ENCODE results near the gene CD160. TPM values are rescaled to one million over a fixed set of nuclear protein-coding genes. Genes with fewer than 3 reads are reported as not detected.

Gene CD160
- total and polyA plus RNA-seq, 2 of the 13 experiments (the other 11 are each of a cell fraction or from before 2014, with no cell fraction given), result 0.09 TPM; not detected in 1

GRCh38 chr1:145711213-145711651 lies 8.1 kb upstream of the CD160 start (continued):
- TF ChIP-seq CENPX (CRISPR knock-in tag; IDR thresholded peaks at IDR 0.05), result no peak
- no peak for TF ChIP-seq REXO4 (CRISPR knock-in tag; IDR thresholded peaks at IDR 0.05; ENCODE audit: borderline replicate concordance)
- TF ChIP-seq ZC3H13 (CRISPR knock-in tag; IDR thresholded peaks at IDR 0.05), result no peak
- no peak for TF ChIP-seq BCLAF1 (IDR thresholded peaks at IDR 0.05)
- TF ChIP-seq HNRNPK (IDR thresholded peaks at IDR 0.05; ENCODE audit: low read depth, low read length, poor library complexity, severe bottlenecking), result no peak
- no peak for TF ChIP-seq ZNF446 (CRISPR knock-in tag; IDR thresholded peaks at IDR 0.05)
- TF ChIP-seq NFKB2 (CRISPR knock-in tag; IDR thresholded peaks at IDR 0.05; ENCODE audit: borderline replicate concordance), result no peak
- TF ChIP-seq ZEB1 (IDR thresholded peaks at IDR 0.05; ENCODE audit: insufficient replicate concordance, low read depth), result peak; percentile 56
- peak; percentile 91 for TF ChIP-seq ARID5B (CRISPR knock-in tag; IDR thresholded peaks at IDR 0.05)
- TF ChIP-seq YEATS4 (CRISPR knock-in tag; IDR thresholded peaks at IDR 0.05; ENCODE audit: borderline replicate concordance), result no peak
- TF ChIP-seq ZNF747 (CRISPR knock-in tag; IDR thresholded peaks at IDR 0.05; ENCODE audit: borderline replicate concordance), result no peak
- TF ChIP-seq TFDP1 (CRISPR knock-in tag; IDR thresholded peaks at IDR 0.05; ENCODE audit: borderline replicate concordance), result no peak
- TF ChIP-seq ZNF883 (CRISPR knock-in tag; IDR thresholded peaks at IDR 0.05; ENCODE audit: not compliant biosample characterization), result no peak
- TF ChIP-seq SMARCE1 (IDR thresholded peaks at IDR 0.05; ENCODE audit: borderline replicate concordance), result no peak
